HG03103 (cell line): ENCODE data around the gene SSTR1.

Experiments
- ATAC-seq: cut with Tn5 transposase; IDR thresholded peaks from one replicate; pipeline ENCODE4 v1.9.1; 2021; ENCODE audit warnings: low read depth; ENCODE audit not compliant: unreplicated experiment

SSTR1 gene

GRCh38 chr14:38225946-38226345 lies 18.2 kb downstream of the SSTR1 start:
- ATAC-seq = no peak

- no peak for ATAC-seq
Observed at GRCh38 chr14:38226366-38226765, 18.7 kb downstream of the SSTR1 start.

GRCh38 chr14:38233218-38233617 lies 25.5 kb downstream of the SSTR1 start:
- no peak for ATAC-seq

GRCh38 chr14:38238332-38238731 lies 30.6 kb downstream of the SSTR1 start:
- ATAC-seq = no peak

GRCh38 chr14:38238878-38239277 lies 31.2 kb downstream of the SSTR1 start:
- ATAC-seq = no peak

- ATAC-seq = no peak
Observed at GRCh38 chr14:38243696-38244240, 36.1 kb downstream of the SSTR1 start.

GRCh38 chr14:38248321-38249028 lies 40.8 kb downstream of the SSTR1 start:
- ATAC-seq = no peak

- no peak for ATAC-seq
Observed at GRCh38 chr14:38250331-38250730, 42.6 kb downstream of the SSTR1 start.

GRCh38 chr14:38252066-38252710 lies 44.5 kb downstream of the SSTR1 start:
- ATAC-seq = no peak

- ATAC-seq = no peak
Observed at GRCh38 chr14:38253676-38254075, 46.0 kb downstream of the SSTR1 start.

- ATAC-seq = no peak
Observed at GRCh38 chr14:38254571-38255407, 47.1 kb downstream of the SSTR1 start.

- ATAC-seq = no peak
Observed at GRCh38 chr14:38255408-38255672, 47.6 kb downstream of the SSTR1 start.

GRCh38 chr14:38255673-38256532 lies 48.2 kb downstream of the SSTR1 start, which contains the start of gene CLEC14A:
Gene CLEC14A (minus strand): TSS chr14:38256093. CDS start chr14:38256022, 71 bp downstream.
- no peak for ATAC-seq

GRCh38 chr14:38256533-38256840 lies 48.8 kb downstream of the SSTR1 start:
- ATAC-seq = no peak

- ATAC-seq = no peak
Observed at GRCh38 chr14:38257507-38257906, 49.8 kb downstream of the SSTR1 start.

GRCh38 chr14:38261620-38262019 lies 53.9 kb downstream of the SSTR1 start:
- ATAC-seq = no peak
